PC-3 (cell line): Measurements from ENCODE around the gene SLC38A8. TPM values are rescaled to one million over a fixed set of nuclear protein-coding genes. Genes with fewer than 3 reads are reported as not detected.

ENCODE experiments used
- ATAC-seq: fragments of 200-7000 bp; cut with Tn5 transposase; 2 replicates; pipeline ENCODE4 v1.9.1; 2020; ENCODE audit warnings: mild to moderate bottlenecking, moderate library complexity
- BruUV-seq: library from RNA; stranded (reverse); fragments of 400-500 nt; replicated peaks from 2 replicates; lab custom pipeline; 2021; lab: Mats Ljungman, UMichigan
- CTCF ChIA-PET: fragments of 300-600 bp; sonication (Branson Sonifier 250); formaldehyde crosslinking; loops from one replicate; lab custom pipeline; 2022; ENCODE audit warnings: antibody characterized with exemption; lab: Charles Lee
- POLR2A ChIA-PET: fragments of 300-600 bp; sonication (Branson Sonifier 250); formaldehyde crosslinking; loops from one replicate; lab custom pipeline; 2022; ENCODE audit warnings: antibody characterized with exemption; ENCODE audit not compliant: unreplicated experiment; lab: Charles Lee
- DNase-seq: peaks from one replicate; pipeline ENCODE4 v3.0.0-alpha.2; 2015
- H2AFZ ChIP-seq: fragments of 300-600 bp; sonication (generic); 2 replicates; pipeline ENCODE4 v1.6.0; 2016; ENCODE audit warnings: antibody characterized with exemption, low read length
- H3F3A ChIP-seq: fragments of 300-600 bp; sonication (generic); one replicate; pipeline ENCODE4 v1.6.0; 2017; ENCODE audit warnings: antibody characterized with exemption, low read length, control low read depth, mild to moderate bottlenecking; ENCODE audit not compliant: unreplicated experiment
- H3K27ac ChIP-seq: fragments of 300-600 bp; sonication (generic); 2 replicates; pipeline ENCODE4 v1.5.1; 2016; ENCODE audit warnings: mild to moderate bottlenecking, low read length
- H3K27me3 ChIP-seq: fragments of 300-600 bp; sonication (generic); 2 replicates; pipeline ENCODE4 v1.6.1; 2016; ENCODE audit warnings: low read length, mixed read lengths
- H3K36me3 ChIP-seq: fragments of 300-600 bp; sonication (generic); 2 replicates; pipeline ENCODE4 v1.6.1; 2016; ENCODE audit warnings: low read depth, mixed run types, low read length, mixed read lengths
- H3K4me1 ChIP-seq: fragments of 300-600 bp; sonication (generic); 2 replicates; pipeline ENCODE4 v1.5.1; 2016; ENCODE audit warnings: low read length; ENCODE audit not compliant: insufficient read depth
- H3K4me2 ChIP-seq: fragments of 300-600 bp; sonication (generic); 2 replicates; pipeline ENCODE4 v1.6.0; 2016; ENCODE audit warnings: low read length
- H3K4me3 ChIP-seq: fragments of 300-600 bp; sonication (generic); 2 replicates; pipeline ENCODE4 v1.5.1; 2016; ENCODE audit warnings: mild to moderate bottlenecking, low read length, mixed read lengths
- H3K79me2 ChIP-seq: fragments of 300-600 bp; sonication (generic); 2 replicates; pipeline ENCODE4 v1.6.1; 2017; ENCODE audit warnings: low read length, mixed read lengths
- H3K9ac ChIP-seq: fragments of 300-600 bp; sonication (generic); 2 replicates; pipeline ENCODE4 v1.6.0; 2016; ENCODE audit warnings: mild to moderate bottlenecking, low read length
- H3K9me2 ChIP-seq: fragments of 300-600 bp; sonication (generic); replicated peaks from 2 replicates; pipeline ENCODE4 v1.6.1; 2016; ENCODE audit warnings: mixed run types, low read length, mixed read lengths
- H3K9me3 ChIP-seq: fragments of 300-600 bp; sonication (generic); 2 replicates; pipeline ENCODE4 v1.6.1; 2016; ENCODE audit warnings: low read length, mixed read lengths
- H4K20me1 ChIP-seq: fragments of 300-600 bp; sonication (generic); 2 replicates; pipeline ENCODE4 v1.6.1; 2016; ENCODE audit warnings: low read length, mixed read lengths
- CTCF ChIP-seq: fragments of 300-600 bp; sonication (generic); conservative IDR thresholded peaks from 2 replicates; pipeline ENCODE4 v1.5.1; 2017; ENCODE audit warnings: antibody characterized with exemption, low read depth, mild to moderate bottlenecking, low read length
- EZH2 ChIP-seq: fragments of 300-600 bp; sonication (generic); IDR thresholded peaks from one replicate; pipeline ENCODE4 v1.6.1; 2017; ENCODE audit warnings: antibody characterized with exemption, mild to moderate bottlenecking, low read length; ENCODE audit not compliant: unreplicated experiment
- EZH2phosphoT487 ChIP-seq: fragments of 300-600 bp; sonication (generic); IDR thresholded peaks from 2 replicates; pipeline ENCODE4 v1.6.1; 2018; ENCODE audit warnings: mild to moderate bottlenecking, antibody characterized with exemption, low read length, borderline replicate concordance
- intact Hi-C: fragments of 100-400 bp; cut with micrococcal nuclease; formaldehyde crosslinking; loops from 2 replicates; pipeline ENCODE4 v1.9.0; 2023
- total RNA-seq: library from RNA; depleted of rRNA; stranded (reverse); fragments of >200 nt; gene quantifications from 2 replicates; pipeline ENCODE4 v1.2.3, GENCODE V29; 2014

The SLC38A8 gene
- total RNA-seq, 1 experiment from 2014 or later: not detected

GRCh38 chr16:83975590-83976260, 66.9 kb downstream of the SLC38A8 start:
- DNase-seq: no peak
- Histone ChIP-seq H3K27me3 (no peaks in the 10 kb centered on the region), H2AFZ (no peak overlapping the region), H3K9ac (no peak overlapping the region), H3K4me3 (no peak overlapping the region), H3K36me3 (no peaks in the 10 kb centered on the region), H3K4me1 (no peaks in the 10 kb centered on the region), H3K27ac (no peak overlapping the region), H4K20me1 (no peaks in the 10 kb centered on the region), H3K4me2 (no peak overlapping the region), H3K9me3 (no peaks in the 10 kb centered on the region), H3K9me2 (no peaks in the 10 kb centered on the region), H3F3A (no peaks in the 10 kb centered on the region), H3K79me2 (no peaks in the 10 kb centered on the region)
- intact Hi-C loops: no loop called here
- CTCF ChIA-PET: no interaction called here
- TF ChIP-seq EZH2phosphoT487 (no peak), CTCF (no peak), EZH2 (no peak)
- BruUV-seq: no TSS peak
- POLR2A ChIA-PET: no interaction called here
- ATAC-seq: no peak

- ATAC-seq (no peak), DNase-seq (no peak)
- H3F3A ChIP-seq: no peaks in the 10 kb centered on the region
- no peak for TF ChIP-seq EZH2phosphoT487
- no peak for TF ChIP-seq EZH2
- no peak for TF ChIP-seq CTCF
- H3K9me3 ChIP-seq: no peaks in the 10 kb centered on the region
- no peaks in the 10 kb centered on the region for H3K79me2 ChIP-seq
- H3K27ac ChIP-seq: no peak overlapping the region
- H3K27me3 ChIP-seq: no peaks in the 10 kb centered on the region
- intact Hi-C loops: no loop called here
- POLR2A ChIA-PET: no interaction called here
- no peaks in the 10 kb centered on the region for H4K20me1 ChIP-seq
- no TSS peak for BruUV-seq
- H2AFZ ChIP-seq: no peak overlapping the region
- no peak overlapping the region for H3K4me2 ChIP-seq
- H3K9ac ChIP-seq: no peak overlapping the region
- H3K36me3 ChIP-seq: no peaks in the 10 kb centered on the region
- H3K4me1 ChIP-seq: no peaks in the 10 kb centered on the region
- H3K9me2 ChIP-seq: no peaks in the 10 kb centered on the region
- CTCF ChIA-PET: no interaction called here
- no peak overlapping the region for H3K4me3 ChIP-seq
These were observed 68.1 kb downstream of the SLC38A8 start for GRCh38 chr16:83974475-83974874.

- Histone ChIP-seq H3K36me3 (no peaks in the 10 kb centered on the region), H4K20me1 (no peaks in the 10 kb centered on the region), H3K9me3 (no peaks in the 10 kb centered on the region), H3K4me2 (no peak overlapping the region), H3K4me3 (no peak overlapping the region), H3K9ac (no peak overlapping the region), H3K27me3 (no peaks in the 10 kb centered on the region), H3K4me1 (no peaks in the 10 kb centered on the region), H2AFZ (no peak overlapping the region), H3K79me2 (no peaks in the 10 kb centered on the region), H3K27ac (no peak overlapping the region), H3F3A (no peaks in the 10 kb centered on the region), H3K9me2 (no peaks in the 10 kb centered on the region)
- ATAC-seq (no peak), DNase-seq (no peak)
- CTCF ChIA-PET: no interaction called here
- intact Hi-C loops: no loop called here
- POLR2A ChIA-PET: no interaction called here
- no peak for TF ChIP-seq EZH2phosphoT487
- TF ChIP-seq EZH2: no peak
- no peak for TF ChIP-seq CTCF
- no TSS peak for BruUV-seq
These were observed 68.8 kb downstream of the SLC38A8 start for GRCh38 chr16:83973581-83974385.
